Motor neuron (in vitro differentiated cells): ENCODE measurements around the gene SAT2. TPM values are rescaled to one million over a fixed set of nuclear protein-coding genes. Genes with fewer than 3 reads are reported as not detected.
"Not testable (repeated sequence)": the region's sequence is repeated elsewhere in the genome, so short reads cannot be mapped to it uniquely, and the experiment has no call there.

Source experiments
- ATAC-seq, 8 experiments: fragments of 200-7000 bp; cut with Tn5 transposase; replicated peaks in 6 of 8; 2 replicates each; pipeline ENCODE4 v1.8.0; 2021; ENCODE audit warnings: mild to moderate bottlenecking in 8 of 8, moderate library complexity in 8 of 8
- H3K27ac ChIP-seq, 2 donors: fragments of 250-450 bp; sonication (Bioruptor Pico); 2 replicates each; pipeline ENCODE4 v1.9.0; 2021; ENCODE audit warnings: antibody characterized with exemption in 2 of 2, mild to moderate bottlenecking in 2 of 2, moderate library complexity in 1 of 2
- H3K4me1 ChIP-seq, 2 donors: fragments of 250-450 bp; sonication (Bioruptor Pico); replicated peaks in 1 of 2; 2 replicates each; pipeline ENCODE4 v1.6.1; 2021; ENCODE audit warnings: antibody characterized with exemption in 2 of 2, mild to moderate bottlenecking in 2 of 2, moderate library complexity in 1 of 2
- H3K4me3 ChIP-seq, 5 donors: fragments of 250-450 bp; sonication (Bioruptor Pico); 2 replicates each; pipeline ENCODE4 v1.9.0; 2021; ENCODE audit warnings: antibody characterized with exemption in 5 of 5, mild to moderate bottlenecking in 5 of 5, moderate library complexity in 4 of 5
- WGBS, 10 experiments: fragments of 450-650 bp; shearing (Covaris generic); methylation state at CpG; one replicate each; pipeline ENCODE4 v1.0.0; 2022; 5-methylcytosine and 5-hydroxymethylcytosine counted together
- in situ Hi-C, 9 experiments: fragments of 400-800 bp; cut with MboI; loops; one replicate each; pipeline ENCODE4 v1.15.0; 2021; ENCODE audit warnings: low sequenced_read_pairs in 9 of 9, low pct_unique_long_range_greater_than_20kb in 2 of 9; ENCODE audit not compliant: unreplicated experiment in 9 of 9
- total RNA-seq, 8 experiments: library from RNA; unstranded; fragments of 300-600 nt; gene quantifications; 2 replicates each; pipeline versions ENCODE4 v1.2.3 to v1.2.4, GENCODE V29; 2022

The SAT2 gene
- total RNA-seq, 8 experiments from 2014 or later: 66.9 to 115 (median 84.4) TPM

DNA sequence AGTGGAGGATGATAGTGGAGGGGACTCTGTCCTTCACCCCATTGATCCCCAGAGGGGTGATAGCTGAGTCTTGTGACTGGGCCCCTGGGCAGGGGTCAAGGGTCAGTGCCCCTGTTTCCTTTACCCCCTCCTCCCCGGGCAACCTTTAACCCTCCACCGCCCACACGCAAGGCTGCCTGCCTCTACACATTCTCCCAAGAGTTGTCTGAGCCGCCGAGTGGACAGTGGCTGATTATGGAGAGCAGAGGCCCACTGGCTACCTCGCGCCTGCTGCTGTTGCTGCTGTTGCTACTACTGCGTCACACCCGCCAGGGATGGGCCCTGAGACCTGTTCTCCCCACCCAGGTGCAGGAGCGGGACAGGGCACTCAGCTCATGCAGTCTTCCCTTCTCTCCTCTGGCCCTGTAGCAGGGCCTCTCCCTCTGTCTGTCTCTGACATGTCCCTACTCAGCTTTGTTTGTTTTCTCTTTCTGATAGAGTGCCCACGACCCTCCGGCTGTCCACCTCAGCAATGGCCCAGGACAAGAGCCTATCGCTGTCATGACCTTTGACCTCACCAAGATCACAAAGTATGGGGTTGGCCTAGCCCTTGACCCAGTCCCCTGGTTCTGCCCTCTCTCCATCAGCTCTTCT, 2.4 kb upstream of the SAT2 start, which contains the start of gene SHBG:
Gene SHBG, plus strand, starts transcription at position 197 of the 633 bp plus-strand sequence. Its CDS starts 38 bp downstream, at position 235.
- no peak within 1 kb of the TSS for H3K27ac ChIP-seq
- in situ Hi-C loops: no loop called here
- WGBS, 10 experiments: 33 to 90% (median 63%) methylated on average over 1 to 4 of the region's 13 CpGs; no CpG with 5 or more reads in 4 of the 10 experiments
- H3K4me3 ChIP-seq: no peak within 1 kb of the TSS
- peaks cover 14% of the 10 kb centered on the region in 2 donors for H3K4me1 ChIP-seq
- no peak for ATAC-seq

DNA sequence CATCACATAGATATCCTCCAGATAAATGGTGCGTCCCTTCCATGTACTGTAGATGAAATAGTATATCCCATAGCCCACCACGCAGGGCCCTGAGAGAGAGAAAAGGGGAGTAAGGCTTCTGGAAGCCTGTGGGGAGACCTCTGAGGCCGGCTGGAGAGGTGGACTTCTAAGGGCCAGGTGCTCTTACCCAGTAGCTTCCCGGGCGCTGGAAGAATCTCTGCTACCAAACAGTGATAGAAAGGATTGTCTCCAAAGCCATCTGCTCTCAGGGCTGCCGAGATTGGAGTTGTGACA, 718 bp downstream of the SAT2 start:
- peaks cover 5 to 11% of the 10 kb centered on the region in 2 donors for H3K4me1 ChIP-seq
- 0 to 33% (median 0%) methylated on average over 1 to 3 of the region's 6 CpGs; no CpG with 5 or more reads in 5 of the 10 experiments for WGBS, 10 experiments
- H3K4me3 ChIP-seq: peak overlapping the region; percentile 51 to 85 (median 60)
- H3K27ac ChIP-seq: peak overlapping the region; percentile 90 to 92
- in situ Hi-C loops: no loop called here
- no peak for ATAC-seq

DNA sequence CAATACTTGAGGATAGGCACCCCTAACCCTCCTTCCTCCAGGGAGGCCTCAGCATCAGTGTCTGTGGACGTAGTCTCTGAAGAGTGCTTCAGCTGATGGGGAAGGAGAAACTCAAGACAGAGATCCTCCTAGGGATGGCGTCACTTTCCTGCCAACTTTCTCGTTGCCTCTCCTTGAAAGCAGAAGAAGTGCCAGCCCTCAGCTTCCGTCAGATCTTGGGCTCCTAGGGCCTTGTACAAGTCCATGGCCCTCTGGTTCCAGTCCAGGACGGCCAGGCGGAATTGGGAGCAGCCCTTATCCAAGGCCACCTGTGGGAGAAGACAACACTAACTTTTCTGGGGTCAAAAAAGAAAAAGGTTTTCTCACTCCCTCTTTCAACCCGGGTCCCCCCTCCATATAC, 1.3 kb downstream of the SAT2 start:
- 79 to 100% (median 90%) methylated on average over 1 to 6 of the region's 7 CpGs; no CpG with 5 or more reads in 3 of the 10 experiments for WGBS, 10 experiments
- Histone ChIP-seq H3K27ac (peak overlapping the region in 1 of 2 donors; percentile 92), H3K4me3 (peak overlapping the region; percentile 51 to 85 (median 60)), H3K4me1 (peaks cover 5 to 11% of the 10 kb centered on the region in 2 donors)
- no peak for ATAC-seq
- in situ Hi-C loops: no loop called here

DNA sequence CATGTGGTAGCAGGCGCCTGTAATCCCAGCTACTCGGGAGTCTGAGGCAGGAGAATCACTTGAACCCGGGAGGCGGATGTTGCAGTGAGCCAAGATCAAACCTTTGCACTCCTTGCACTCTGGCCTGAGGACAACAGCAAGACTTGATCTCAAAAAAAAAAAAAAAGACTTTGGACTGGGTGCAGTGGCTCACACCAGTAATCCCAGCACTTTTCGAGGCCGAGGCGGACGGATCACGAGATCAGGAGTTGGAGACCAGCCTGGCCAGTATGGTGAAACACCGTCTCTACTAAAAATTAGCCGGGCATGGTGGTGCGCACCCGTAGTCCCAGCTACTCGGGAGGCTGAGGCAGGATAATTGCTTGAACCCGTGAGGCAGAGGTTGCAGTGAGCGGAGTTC, 1.9 kb downstream of the SAT2 start:
- ATAC-seq, in situ Hi-C loops: not testable (repeated sequence)
- 91 to 100% (median 97%) methylated on average over 1 to 13 of the region's 16 CpGs; no CpG with 5 or more reads in 2 of the 10 experiments for WGBS, 10 experiments

DNA sequence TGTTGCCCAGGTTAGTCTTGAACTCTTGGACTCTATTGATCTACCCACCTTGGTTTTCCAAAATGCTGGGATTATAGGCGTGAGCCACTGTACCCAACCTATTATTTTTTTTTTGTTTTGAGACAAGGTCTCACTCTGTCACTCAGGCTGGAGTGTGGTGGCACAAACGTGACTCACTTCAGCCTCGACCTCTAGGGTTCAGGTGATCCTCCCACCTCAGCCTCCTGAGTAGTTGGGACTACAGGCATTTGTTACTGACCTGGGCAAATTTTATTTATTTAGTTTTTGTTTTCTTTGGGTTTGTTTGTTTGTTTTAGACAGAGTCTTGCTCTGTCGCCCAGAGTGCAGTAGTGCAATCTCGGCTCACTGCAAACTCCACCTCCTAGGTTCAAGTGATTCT, 4.0 kb downstream of the SAT2 start:
- WGBS, 10 experiments: 20 to 80% (median 60%) methylated on average over 1 to 3 of the region's 5 CpGs; no CpG with 5 or more reads in 3 of the 10 experiments

More for the DNA sequence above, 1.9 kb downstream of the SAT2 start:
- H3K27ac ChIP-seq, H3K4me3 ChIP-seq: not testable (repeated sequence)
- peaks cover 5 to 11% of the 10 kb centered on the region in 2 donors for H3K4me1 ChIP-seq

DNA sequence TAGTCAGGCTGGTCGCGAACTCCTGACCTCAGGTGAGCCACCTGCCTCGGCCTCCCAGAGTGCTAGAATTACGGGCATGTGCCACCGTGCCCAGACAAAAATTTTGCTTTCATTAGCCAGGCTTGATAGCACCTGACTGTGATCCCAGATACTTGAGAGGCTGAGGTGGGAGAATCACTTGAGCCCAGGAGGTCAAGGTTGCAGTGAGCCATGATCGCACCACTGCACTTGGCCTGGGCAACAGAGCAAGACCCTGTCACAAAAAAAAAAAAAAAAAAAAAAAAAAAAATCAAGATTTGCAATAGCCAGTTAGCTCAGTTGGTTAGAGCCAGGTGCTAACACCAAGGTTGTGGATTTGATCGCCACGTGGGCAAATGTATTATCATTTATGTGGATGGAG, 6.8 kb downstream of the SAT2 start:
- WGBS, 10 experiments: 78 to 100% (median 85%) methylated on average over 1 to 5 of the region's 8 CpGs; no CpG with 5 or more reads in 3 of the 10 experiments
- Histone ChIP-seq H3K4me3 (no peak overlapping the region), H3K27ac (no peak overlapping the region), H3K4me1 (no peaks in the 10 kb centered on the region)
- ATAC-seq: no peak
- in situ Hi-C loops: no loop called here

More for the DNA sequence above, 4.0 kb downstream of the SAT2 start:
- no peak for ATAC-seq
- Histone ChIP-seq H3K4me1 (peaks cover 5 to 11% of the 10 kb centered on the region in 2 donors), H3K4me3 (no peak overlapping the region), H3K27ac (no peak overlapping the region)
- in situ Hi-C loops: no loop called here

DNA sequence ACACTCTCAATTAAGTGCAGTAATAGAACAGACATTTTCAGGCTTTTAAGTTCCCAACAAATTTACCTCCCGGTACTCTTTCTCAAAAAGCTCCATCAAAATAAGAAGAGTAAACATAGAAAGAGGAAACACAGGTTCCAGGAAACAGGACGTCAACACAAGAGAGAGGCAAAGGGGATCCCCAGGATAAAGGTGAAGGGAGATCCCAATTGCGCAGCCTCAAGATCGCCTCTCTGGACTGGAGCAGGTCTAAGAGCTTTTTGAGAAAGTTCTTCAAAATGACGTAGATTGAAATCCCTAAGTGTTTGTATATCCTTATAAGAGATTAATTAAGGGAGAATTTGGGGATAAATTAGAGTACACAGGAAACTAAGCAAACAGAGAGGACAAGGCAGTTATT, 9.0 kb downstream of the SAT2 start:
- Histone ChIP-seq H3K27ac (no peak overlapping the region), H3K4me1 (peaks cover under 1 to 2% of the 10 kb centered on the region in 2 donors), H3K4me3 (no peak overlapping the region)
- in situ Hi-C loops: no loop called here
- WGBS, 10 experiments: 25 to 90% (median 83%) methylated on average over 1 to 5 of the region's 5 CpGs
- no peak for ATAC-seq

DNA sequence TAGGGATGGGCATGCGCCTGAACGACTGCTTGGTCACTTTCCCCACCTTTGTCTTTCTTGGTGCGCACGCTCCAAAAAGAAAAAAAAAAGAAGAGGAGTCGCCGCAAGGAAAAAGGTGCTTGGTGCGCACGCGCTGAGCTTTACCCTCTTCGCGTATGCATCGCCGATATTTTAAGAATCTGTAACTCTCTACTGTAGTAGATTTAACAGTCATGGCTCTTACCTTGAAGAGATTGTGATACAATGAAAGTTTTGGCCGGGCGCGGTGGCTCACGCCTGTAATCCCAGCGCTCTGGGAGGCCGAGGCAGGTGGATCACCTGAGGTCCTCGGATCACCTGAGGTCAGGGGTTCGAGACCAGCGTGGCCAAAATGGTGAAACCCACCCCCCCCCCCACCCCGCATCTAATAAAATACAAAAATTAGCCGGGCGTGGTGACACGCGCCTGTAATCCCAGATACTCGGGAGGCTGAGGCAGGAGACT, 12.3 kb downstream of the SAT2 start:
- in situ Hi-C loops: no loop called here
- no peak for ATAC-seq
- 2 to 33% (median 6%) methylated on average over 3 to 12 of the region's 28 CpGs; no CpG with 5 or more reads in 5 of the 10 experiments for WGBS, 10 experiments
- peaks cover 15 to 22% of the 10 kb centered on the region in 2 donors for H3K4me1 ChIP-seq
- H3K27ac ChIP-seq: peak overlapping the region; percentile 52 to 77
- H3K4me3 ChIP-seq: peak overlapping the region; percentile 35 to 41 (median 40)

DNA sequence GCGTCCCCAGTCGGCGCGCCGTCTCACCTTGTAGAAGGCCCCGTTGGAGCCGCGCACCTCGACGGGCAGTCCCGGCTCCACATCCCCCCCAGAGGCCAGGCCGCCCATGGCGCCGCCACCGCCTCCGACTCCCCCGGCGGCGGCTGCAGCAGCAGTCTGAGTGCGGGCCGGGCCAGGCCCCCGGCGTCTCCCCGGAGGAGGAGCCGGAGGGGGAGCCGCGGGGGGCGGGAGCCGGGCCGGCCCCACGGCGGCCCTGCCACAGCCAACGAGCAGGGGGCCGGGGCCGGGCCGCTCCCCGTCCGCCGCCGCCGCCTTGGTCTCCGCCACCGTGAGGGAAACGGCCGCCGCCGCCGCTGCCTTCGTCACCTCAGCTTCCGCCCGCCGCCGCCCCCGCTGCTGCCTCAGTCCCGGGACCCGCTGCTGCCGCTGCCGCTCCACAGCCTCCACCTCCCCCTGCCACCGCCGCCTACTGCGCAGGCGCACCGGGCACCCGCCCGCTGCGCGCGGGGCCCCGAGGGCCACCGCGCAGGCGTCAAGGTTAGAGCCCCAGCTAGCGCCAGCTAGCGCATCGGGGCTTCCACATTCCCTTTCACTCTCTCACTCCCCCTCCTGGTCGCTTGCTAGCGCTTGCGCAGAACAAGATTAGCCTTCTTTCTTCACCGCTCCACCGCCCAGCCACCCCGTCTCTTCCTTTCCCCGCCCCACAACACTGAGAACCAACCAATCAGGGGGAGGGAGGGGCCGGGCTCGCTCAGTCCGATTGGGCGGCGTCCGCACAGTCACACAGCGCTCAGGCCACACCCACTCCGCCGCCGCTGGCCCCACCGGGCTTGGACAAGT, 13.0 kb downstream of the SAT2 start, which contains the start of gene FXR2:
Gene FXR2, minus strand, starts transcription at position 473 of the 840 bp plus-strand sequence. Its CDS starts 365 bp downstream, at position 108.
- ATAC-seq: peak; percentile 84 to 93 (median 90)
- Histone ChIP-seq H3K4me1 (peaks cover 15 to 22% of the 10 kb centered on the region in 2 donors), H3K27ac (peak within 1 kb of the TSS; percentile 91 to 94), H3K4me3 (peak within 1 kb of the TSS; percentile 59 to 93 (median 69))
- 0% methylated on average over 1 to 4 of the region's 93 CpGs; no CpG with 5 or more reads in 5 of the 10 experiments for WGBS, 10 experiments
- in situ Hi-C loops: no loop called here

DNA sequence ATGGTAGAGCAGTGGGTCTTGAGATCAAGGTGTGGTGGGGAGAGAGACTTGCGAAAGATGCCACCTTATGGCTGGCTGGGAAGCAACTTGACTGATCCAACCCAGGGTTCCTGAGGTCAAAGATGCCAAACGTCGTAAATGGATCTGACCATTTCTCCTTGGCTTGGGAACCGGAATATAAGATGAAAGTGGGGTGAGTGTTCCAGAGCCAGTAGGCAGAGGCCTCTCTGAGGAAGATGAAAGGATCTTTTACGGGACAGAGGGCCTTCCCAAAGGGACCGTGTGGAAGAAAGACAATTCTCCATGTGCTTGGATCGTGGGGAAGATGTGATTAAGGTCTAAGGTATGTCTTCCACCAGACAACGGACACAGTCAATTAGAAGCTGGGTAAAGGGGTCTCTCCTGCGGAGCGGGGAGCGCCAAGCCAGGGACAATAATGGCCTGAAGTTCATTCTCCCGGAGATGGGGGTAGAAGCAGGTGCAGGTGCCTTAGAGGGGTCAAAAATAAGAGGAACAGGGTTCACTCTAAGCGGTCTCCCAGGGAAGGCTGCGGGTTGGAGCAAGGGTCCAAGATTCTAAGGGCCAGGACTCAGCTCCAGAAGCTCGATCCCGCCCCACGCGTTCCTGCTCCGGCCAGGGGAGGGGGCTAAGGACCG, 13.7 kb downstream of the SAT2 start:
- Histone ChIP-seq H3K27ac (peak overlapping the region; percentile 91 to 94), H3K4me1 (peaks cover 15 to 22% of the 10 kb centered on the region in 2 donors), H3K4me3 (peak overlapping the region; percentile 59 to 93 (median 69))
- no peak for ATAC-seq
- WGBS, 10 experiments: 0 to 29% (median 11%) methylated on average over 1 to 14 of the region's 20 CpGs
- in situ Hi-C loops: no loop called here

DNA sequence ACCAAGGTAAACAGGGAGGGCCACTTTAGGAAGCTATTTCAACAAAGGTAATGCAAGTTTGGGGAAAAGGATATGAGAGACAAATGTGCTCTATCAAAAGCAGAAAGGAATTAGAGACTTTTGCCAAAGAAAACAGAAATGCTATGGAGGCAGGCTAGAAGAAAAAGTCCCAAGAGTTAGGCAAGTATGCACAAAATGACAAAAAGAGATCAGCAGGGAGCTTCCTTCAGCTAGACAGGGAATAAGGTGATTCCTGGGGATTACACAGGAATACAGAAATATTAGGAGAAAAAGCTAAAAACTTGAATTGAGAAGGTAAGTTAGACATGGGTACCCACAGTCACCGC, 15.4 kb downstream of the SAT2 start:
- in situ Hi-C loops: no loop called here
- Histone ChIP-seq H3K4me1 (peaks cover 15 to 22% of the 10 kb centered on the region in 2 donors), H3K4me3 (peak overlapping the region in 1 of 5 donors; percentile 2), H3K27ac (no peak overlapping the region)
- 75 to 100% (median 100%) methylated on average over 1 of the region's 1 CpG; no CpG with 5 or more reads in 1 of the 10 experiments for WGBS, 10 experiments
- no peak for ATAC-seq

DNA sequence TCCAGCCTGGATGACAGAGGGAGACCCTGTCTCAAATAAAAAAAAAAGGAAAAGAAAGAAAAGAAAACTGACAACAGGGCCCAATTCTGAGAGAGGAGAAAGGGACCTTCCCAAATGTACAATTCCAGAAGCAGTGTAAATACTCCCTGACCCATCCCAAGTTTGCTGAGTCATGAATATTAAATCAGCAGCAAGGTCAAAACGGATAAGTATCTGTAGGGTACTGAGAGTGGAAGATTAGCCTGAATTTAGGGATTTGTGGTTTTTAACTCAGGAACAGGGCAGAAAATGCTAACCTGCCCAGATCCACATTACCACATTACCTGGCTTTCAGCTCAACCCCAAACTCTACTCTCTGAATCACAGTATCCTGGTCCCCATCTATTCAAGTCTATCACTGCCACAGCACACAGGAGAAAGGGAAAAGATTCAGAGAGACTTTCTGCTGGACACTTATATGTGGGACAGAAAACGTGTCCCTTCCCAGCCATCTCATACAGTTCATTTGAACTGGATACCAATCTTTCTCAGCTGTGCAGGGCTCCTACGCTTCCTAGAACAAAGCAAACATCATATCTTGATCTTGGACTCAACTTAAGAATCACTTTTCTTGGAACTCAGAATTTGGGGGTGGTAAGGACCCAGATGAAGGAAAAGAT, 15.9 kb downstream of the SAT2 start:
- no peak overlapping the region for H3K4me3 ChIP-seq
- H3K27ac ChIP-seq: no peak overlapping the region
- no peak for ATAC-seq
- in situ Hi-C loops: no loop called here
- 0 to 100% (median 87%) methylated on average over 1 to 3 of the region's 3 CpGs for WGBS, 10 experiments
- peaks cover 15 to 22% of the 10 kb centered on the region in 2 donors for H3K4me1 ChIP-seq
